ENCODE results near the gene FAM83C.
"Not testable (repeated sequence)": the region's sequence is repeated elsewhere in the genome, so short reads cannot be mapped to it uniquely, and the experiment has no call there.

The FAM83C gene

DNA sequence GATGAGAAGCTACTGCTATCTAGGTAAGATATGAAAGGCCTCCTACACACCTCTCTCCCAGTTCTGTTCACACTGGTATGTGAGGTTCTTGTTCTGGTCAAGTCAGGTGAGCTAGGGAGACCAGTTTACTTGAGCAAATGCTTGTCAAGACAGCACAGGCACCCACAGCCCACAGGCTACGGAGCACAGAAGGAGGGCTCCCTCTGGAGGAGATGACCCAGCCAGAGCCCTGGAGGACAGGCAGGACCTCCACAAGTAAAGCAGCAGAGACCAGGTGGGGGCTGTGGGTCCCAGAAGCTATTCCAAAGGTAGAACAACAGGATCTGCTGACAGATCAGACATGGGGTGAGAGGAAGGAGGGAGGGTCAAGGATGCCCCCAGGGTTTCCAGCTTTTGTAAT, 27.5 kb downstream of the FAM83C start:
- DNase-seq (ENCODE audit: low read depth in 2 of 2): no peak

DNA sequence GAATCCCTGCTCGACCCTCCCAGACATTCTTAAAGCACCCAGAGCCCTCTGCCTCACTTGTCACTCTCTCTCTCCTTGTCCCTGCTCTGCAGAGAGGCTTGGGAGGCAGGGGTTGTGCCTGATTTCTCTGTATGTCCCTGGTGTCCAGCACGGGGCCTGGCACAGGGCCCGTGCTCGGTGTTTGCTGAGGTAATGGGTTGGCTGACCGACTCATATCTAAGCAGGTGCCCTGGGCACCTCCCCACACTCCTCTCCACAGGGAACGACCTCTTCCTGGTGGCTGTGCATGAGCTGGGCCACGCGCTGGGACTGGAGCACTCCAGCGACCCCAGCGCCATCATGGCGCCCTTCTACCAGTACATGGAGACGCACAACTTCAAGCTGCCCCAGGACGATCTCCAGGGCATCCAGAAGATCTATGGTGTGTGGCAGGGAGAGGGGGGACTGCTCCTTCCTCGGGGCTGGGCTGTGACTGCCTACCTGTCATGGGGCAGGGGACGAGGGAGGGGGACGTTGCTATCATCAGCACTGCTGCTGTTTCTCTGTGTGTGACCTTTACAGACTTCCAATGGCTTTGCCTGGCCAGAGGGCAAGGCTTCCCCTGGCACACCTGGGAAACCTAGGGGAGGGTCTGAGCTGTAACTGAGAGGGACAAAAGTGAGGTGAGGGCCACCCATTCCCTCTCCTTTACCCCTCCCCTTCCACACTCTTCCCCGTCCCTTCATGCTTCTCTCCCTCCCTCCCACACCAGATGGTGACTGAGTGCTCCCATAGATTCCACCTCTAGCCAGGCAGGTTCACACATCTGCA, 28.5 kb downstream of the FAM83C start:
- no peak for DNase-seq (ENCODE audit: low read depth in 2 of 2)

DNA sequence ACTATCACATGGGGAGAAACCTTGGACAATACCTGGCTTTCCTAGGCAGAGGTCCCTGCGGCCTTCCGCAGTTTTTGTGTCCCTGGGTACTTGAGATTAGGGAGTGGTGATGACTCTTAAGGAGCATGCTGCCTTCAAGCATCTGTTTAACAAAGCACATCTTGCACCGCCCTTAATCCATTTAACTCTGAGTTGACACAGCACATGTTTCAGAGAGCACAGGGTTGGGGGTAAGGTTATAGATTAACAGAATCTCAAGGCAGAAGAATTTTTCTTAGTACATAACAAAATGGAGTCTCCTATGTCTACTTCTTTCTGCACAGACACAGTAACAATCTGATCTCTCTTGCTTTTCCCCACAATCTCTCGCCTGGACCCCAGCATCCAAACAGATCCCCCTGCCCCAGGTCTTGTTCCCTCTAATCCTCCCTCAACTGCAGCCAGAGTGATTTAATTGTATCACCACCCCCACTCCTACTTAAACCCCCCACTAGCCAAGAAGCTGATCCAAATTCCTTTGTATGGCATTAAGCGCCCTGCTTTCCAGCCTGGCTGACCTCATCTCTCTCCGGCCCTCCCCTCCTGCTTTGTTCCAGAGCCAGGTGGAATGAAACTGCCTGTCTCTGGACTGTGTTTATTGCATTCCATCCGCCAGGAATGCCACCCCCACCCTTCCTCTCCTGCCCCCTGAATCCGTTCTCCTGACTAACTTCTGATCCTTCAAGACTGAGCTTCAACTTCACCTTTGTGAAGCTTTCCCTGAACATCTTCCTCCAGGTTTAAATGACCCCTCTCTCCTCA, 29.3 kb downstream of the FAM83C start:
- not testable (repeated sequence) for DNase-seq (ENCODE audit: low read depth in 2 of 2)

DNA sequence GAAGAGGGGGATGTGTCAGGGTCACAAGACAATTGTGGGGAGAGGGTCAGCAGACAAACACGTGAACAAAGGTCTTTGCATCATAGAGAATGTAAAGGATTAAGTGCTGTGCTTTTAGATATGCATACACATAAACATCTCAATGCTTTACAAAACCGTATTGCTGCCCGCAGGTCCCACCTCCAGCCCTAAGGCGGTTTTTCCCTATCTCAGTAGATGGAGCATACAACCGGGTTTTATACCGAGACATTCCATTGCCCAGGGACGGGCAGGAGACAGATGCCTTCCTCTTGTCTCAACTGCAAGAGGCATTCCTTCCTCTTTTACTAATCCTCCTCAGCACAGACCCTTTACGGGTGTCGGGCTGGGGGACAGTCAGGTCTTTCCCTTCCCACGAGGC, 29.9 kb downstream of the FAM83C start:
- not testable (repeated sequence) for DNase-seq (ENCODE audit: low read depth in 2 of 2)

DNA sequence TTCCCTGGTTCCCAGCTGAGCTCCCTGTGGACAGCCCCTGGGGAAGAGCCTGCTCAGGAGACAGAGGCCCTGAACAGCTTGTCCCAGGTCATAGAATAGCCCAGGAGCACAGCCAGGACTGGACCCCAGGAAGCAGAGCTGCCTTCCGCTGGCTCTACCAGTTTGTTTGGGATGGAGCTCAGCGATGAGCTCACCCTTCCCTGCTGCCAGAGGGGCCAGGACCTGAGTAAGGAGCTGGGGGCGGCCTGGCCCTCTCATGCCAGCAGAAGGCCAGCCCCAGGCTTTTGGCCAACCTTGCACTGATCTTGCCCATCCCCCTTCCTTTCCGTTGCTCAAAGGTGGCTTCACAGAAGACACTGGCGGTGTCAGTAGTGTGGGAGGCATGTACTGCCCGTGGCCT, 31.8 kb downstream of the FAM83C start:
- no peak for DNase-seq (ENCODE audit: low read depth in 2 of 2)

GRCh38 chr20:35257175-35257909, 34.9 kb downstream of the FAM83C start:
- DNase-seq (ENCODE audit: low read depth in 2 of 2): no peak

GRCh38 chr20:35254448-35254999, 37.7 kb downstream of the FAM83C start:
- no peak for DNase-seq (ENCODE audit: low read depth in 2 of 2)

DNA sequence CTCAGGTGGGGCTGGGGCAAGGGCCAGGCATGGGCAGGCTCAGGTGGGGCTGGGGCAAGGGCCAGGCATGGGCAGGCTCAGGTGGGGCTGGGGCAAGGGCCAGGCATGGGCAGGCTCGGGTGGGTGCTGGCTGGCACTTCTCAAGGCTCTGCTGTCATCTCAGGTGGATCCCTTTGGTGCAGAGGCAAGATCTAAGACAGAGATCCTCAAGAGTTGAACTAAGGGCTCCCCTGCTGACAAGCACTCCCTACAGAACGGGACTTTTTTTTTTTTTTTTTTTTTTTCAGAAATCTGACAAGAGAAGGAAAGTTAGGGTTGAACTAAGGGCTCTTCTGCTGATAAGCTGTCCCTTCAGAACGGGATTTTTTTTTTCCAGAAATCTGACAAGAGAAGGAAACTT, 39.2 kb downstream of the FAM83C start:
- no peak for DNase-seq (ENCODE audit: low read depth in 2 of 2)

- not testable (repeated sequence) for DNase-seq (ENCODE audit: low read depth in 2 of 2)
Observed at GRCh38 chr20:35252598-35252997, 39.6 kb downstream of the FAM83C start.

DNA sequence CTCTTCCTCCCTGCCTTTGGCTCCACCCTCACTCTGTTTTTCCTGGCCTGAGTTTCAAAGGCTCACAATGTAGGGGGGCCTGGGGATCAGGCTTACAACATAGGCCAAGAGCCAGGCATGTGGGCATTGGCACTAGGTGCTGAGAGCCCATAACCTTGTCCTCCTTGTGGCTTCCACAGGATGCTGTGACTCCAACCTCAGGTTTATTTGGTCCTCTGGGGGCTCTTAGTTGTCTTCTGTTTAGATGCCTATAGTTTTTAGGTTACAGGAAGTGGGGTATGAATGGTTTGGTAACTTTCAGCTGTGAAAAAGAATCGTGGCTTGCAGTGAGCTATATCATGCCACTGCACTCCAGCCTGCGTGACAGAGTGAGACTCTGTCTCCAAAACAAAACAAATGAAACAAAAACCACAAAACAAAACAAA, 40.2 kb downstream of the FAM83C start:
- DNase-seq (ENCODE audit: low read depth in 2 of 2): peak; percentile 2 to 11

GRCh38 chr20:35251613-35251940, 40.6 kb downstream of the FAM83C start:
- no peak for DNase-seq (ENCODE audit: low read depth in 2 of 2)

GRCh38 chr20:35248641-35249475, 43.4 kb downstream of the FAM83C start:
- DNase-seq (ENCODE audit: low read depth in 2 of 2): no peak

GRCh38 chr20:35246723-35247122, 45.5 kb downstream of the FAM83C start:
- DNase-seq (ENCODE audit: low read depth in 2 of 2): no peak

DNA sequence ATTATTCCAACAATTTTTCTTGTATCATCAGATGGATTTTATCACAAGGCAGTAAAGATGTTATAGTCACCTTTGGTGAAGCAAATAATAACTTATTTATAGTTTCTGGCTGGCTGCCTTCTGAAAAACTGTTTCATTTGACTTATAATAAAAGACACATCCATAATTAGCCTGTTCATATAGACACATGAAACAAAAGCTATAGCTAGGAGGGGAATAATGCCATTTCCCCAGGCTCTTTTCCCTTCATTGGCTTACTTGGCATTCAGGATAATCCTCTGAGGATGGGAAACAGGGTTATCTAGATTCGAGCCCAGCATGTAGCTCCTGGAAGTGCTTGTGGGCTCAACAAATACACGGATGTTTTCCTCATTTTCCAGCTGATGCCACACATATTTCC, 48.2 kb downstream of the FAM83C start:
- no peak for DNase-seq (ENCODE audit: low read depth in 2 of 2)

GRCh38 chr20:35243317-35243716, 48.9 kb downstream of the FAM83C start:
- DNase-seq (ENCODE audit: low read depth in 2 of 2): no peak

DNA sequence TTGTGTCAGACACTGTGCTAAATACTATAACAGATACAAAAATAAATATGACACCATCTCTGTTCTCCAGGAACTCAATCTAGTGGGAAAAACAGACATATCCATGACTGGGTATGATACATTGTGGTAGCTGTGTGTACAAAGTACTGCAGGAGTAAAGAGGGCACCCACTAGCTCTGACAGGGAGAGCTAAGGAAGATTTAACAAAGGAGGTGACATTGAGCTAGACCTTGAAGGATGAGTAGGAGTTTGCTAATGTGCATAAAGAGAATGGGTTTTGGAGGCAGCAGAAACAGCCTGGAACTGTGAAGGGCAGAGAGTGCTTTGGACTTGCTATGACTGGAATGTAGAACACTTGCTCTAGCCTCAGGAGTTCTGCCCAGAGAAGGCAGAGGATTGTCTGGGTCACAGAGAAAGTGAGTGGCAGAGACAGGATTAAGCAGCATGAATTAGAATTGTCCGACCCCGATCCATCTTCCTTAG, 51.4 kb downstream of the FAM83C start:
- DNase-seq (ENCODE audit: low read depth in 2 of 2): no peak

- no peak for DNase-seq (ENCODE audit: low read depth in 2 of 2)
Observed at GRCh38 chr20:35240083-35240810, 52.0 kb downstream of the FAM83C start.

DNA sequence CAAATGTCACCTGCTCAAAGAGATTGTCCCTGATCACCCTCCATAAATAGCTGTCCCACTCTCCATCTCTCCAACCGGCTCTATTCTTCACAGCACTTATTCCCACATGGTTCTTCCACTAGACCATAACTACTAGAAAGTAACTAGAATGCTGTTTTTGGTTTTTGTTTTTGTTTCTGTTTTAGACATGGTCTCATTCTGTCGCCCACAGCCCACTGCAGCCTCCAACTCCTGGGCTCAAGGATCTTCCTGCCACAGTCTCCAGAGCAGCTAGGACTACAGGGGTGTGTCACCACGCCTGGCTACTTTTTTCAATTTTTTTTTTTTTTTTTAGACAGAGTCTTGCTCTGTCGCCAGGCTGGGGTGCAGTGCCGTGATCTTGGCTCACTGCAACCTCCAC, 53.5 kb downstream of the FAM83C start:
- DNase-seq (ENCODE audit: low read depth in 2 of 2): no peak

GRCh38 chr20:35238170-35238569, 54.1 kb downstream of the FAM83C start:
- DNase-seq (ENCODE audit: low read depth in 2 of 2): no peak

DNA sequence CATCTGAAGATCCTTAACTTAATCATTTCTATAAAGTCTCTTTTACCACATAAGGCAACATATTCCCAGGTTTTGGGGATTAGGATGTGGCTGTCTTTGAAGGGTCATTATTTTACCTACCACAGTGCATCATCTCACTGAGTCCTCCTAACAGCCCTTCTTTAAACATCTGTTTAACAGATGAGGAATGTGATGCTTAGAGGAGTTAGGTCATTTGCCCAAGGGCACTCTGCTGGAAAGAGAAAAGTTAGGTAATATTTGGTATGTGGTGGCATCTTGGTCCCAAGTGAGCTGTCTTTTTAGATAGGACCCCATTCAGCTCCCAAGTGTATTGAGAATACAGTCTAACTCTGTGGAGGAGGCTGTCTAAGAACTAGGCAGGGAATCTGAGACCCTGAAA, 54.7 kb downstream of the FAM83C start:
- no peak for DNase-seq (ENCODE audit: low read depth in 2 of 2)
